Activated effector memory CD4-positive, alpha-beta T cell treated with Interleukin-2 at 50 U/mL for 16 hours (primary cell): ENCODE measurements around the gene DLX6.

Experiments
- DNase-seq: peaks from one replicate; pipeline ENCODE4 v3.0.0-alpha.2; 2020

DLX6 gene

GRCh38 chr7:96996111-96996957, 9.0 kb upstream of the DLX6 start:
- DNase-seq, result no peak

DNA sequence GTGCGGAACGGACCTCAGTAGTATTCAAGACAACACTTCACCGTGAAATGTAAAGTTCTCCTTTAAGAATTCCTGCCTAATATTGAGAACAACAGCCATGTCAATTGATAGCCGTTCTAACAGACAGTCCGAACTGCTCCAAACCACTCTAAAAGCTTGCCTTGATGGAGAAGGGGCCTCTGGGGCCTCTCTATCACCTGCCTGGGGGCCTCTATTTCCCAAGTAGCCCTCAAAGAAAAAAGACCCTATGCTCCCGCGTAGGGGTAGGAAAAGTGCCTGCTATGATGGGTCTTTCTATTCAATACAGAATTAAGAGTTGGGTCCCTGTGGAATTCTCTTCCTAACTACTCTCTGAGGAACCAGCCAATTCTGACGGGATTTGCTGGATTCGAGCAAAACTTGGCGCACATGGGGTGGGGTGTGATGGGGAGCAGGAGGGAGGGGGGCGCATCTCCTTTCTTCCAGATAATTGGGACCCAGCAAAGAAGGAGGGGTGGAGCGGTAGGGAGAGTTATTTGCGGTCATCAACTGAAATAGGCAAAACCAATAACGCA, 8.3 kb upstream of the DLX6 start:
- no peak for DNase-seq

GRCh38 chr7:96997512-96998032, 7.8 kb upstream of the DLX6 start:
- no peak for DNase-seq

DNA sequence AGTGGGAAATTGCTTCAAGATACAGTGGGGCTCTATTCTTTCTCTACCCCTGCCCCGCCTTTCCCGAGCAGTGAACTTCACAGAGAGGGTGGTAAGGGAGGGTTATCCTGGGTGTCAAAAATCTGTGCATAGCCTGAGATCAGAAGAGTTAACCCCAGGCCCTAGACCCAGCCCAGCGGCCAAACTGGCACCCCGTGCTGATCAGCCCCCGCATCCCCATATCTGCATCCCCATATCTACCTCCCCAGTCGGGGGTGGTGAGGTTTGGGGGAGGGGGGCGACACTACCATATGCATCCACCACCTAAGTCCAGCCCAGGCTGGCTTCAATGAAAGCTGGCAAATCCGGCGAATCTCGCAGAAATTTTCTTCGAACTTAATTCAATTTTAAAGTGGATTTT, 7.0 kb upstream of the DLX6 start:
- no peak for DNase-seq

DNA sequence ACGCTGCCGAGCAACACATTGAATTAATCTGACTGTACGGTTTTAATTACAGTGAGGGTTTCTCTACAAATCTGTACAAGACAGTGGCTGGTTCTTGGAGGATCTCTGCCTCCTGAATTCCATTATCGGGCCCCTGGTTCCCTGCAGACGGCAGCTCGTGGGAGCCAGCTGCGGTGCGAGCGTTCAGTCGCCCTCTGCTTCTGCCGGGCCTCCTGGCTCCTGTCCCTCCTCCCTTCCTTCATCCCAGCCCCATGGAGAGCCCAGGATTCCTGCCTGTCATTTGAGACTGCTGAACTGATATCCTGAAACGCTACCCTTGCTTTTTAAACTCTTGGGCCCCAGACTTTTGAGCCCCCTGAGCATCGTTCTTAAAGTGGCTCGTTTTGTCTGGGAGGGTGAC, 6.6 kb upstream of the DLX6 start:
- no peak for DNase-seq

DNA sequence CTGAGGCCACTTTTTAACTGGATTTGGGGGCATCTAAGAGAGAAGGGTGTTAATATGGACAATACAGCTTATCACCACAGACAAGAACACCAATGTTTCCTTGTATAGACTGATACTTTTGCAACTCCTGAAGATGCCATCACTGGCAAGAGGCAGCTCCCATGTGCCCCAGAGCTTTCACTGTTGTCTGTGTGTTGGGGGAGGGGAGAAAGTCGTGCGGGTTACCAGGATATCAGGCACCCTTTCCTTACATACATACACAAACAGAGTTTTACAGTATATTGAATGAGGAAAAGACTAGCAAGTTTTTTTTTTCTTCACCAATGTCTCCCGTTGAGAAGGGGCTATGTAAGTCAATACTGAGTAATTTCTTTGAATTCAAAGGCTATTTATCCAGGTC, 4.1 kb upstream of the DLX6 start:
- DNase-seq, result no peak

- DNase-seq, result no peak
Observed at GRCh38 chr7:97001656-97002554, 3.4 kb upstream of the DLX6 start.

DNA sequence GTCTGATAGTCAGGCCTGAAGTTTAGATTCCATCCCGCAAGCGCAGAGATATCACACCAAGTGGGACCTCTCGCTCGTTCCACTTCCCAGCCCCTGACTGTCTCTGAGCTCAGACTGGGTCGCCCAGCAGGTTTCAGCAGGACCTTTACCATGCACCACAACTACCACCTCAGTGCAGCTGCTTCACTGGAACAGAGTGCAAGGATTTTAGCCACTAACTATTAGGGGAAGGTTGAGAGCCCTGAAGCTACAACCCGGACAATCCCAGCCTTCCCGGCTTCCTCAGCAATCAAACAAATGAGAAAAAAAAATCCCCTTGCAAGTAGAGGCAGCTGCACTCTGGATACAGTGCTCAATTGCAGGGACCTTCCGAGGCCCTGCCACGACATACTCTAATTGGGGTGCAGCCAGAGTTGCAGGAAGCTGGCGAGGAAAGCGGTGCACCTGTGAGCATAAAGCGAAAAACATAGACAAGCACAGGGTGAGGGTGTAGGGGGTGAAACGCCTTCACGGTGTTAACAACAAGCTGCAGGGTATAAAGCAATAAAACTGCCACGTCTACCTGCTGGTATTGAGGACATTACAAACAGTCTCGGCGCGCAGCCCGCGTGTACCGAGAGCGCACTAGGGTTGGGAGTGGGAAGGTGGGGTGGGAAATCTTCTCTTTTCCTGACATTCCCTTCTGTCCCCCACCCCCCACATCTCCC, 2.6 kb upstream of the DLX6 start:
- no peak for DNase-seq

GRCh38 chr7:97003262-97004246, 1.8 kb upstream of the DLX6 start:
- DNase-seq, result no peak

GRCh38 chr7:97004247-97005182, 838 bp upstream of the DLX6 start:
- no peak for DNase-seq

- no peak for DNase-seq
Observed at GRCh38 chr7:97006055-97006815, 882 bp downstream of the DLX6 start.

- no peak for DNase-seq
Observed at GRCh38 chr7:97006816-97007582, 1.6 kb downstream of the DLX6 start.

DNA sequence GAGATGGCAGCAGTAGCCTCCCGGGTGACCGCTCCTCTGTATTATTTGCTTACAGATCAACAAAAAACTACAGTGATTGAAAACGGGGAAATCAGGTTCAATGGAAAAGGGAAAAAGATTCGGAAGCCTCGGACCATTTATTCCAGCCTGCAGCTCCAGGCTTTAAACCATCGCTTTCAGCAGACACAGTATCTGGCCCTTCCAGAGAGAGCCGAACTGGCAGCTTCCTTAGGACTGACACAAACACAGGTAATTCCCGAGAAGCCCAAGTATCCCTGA, 2.2 kb downstream of the DLX6 start:
- no peak for DNase-seq

DNA sequence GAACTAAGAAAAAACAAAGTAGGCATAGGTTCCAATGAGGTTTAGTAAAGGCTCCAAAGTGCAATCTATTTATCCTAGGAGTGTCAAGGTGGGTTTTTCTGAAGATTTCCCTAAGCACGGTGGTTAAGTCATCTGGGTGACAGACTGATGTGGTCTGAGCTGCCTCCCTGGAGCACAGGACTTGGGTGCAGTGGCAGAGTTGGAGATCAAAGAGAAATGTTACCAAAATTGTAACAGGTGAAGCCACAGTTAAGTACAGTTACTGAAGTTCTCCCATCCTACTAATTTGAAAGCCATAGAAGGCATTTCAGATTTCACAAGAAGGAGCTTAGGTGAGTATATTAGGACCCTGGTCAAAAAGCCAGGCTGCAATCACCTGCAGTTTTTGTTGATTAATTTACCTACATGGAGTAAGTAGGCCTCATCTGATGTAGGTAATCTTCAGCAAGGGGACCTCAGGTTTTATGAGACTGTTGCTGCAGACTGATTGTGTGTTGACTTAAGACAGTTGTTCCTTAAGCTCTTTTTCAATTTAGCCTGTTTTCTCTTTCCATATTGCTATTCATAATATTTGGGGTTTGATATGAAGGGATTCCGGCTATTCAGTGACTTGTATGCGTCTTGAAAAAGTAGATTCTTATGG, 3.0 kb downstream of the DLX6 start:
- DNase-seq, result no peak

- no peak for DNase-seq
Observed at GRCh38 chr7:97009753-97010732, 4.7 kb downstream of the DLX6 start.

DNA sequence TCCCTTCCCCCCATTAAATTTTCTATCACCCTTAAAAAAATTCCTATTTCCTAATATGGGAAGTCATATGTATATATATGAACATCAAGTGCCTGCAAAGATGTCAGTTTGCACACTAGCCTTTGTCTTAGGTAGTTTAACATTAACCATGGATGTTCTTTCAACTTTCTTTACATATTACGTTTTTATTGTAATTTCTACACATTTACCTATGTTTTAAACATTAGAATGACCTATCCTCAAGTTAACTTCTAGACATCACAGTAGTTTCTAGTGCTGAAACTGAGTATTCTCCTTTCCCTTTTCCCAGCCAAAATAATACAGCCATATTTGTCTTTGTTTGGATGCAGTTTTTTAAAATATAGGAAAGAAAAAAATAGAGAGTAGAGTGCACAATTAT, 5.8 kb downstream of the DLX6 start:
- DNase-seq, result no peak
